Epidermal melanocyte (primary cell): ENCODE data around the gene SCN9A.
"Not testable (repeated sequence)": the region's sequence is repeated elsewhere in the genome, so short reads cannot be mapped to it uniquely, and the experiment has no call there.

ENCODE experiments used
- DNase-seq: peaks from one replicate; pipeline ENCODE4 v3.0.0; 2011; ENCODE audit warnings: low spot score; ENCODE audit not compliant: insufficient read length

SCN9A gene

GRCh38 chr2:166375195-166375735, 479 bp downstream of the SCN9A start:
- DNase-seq, result no peak

- no peak for DNase-seq
These were observed 1.8 kb downstream of the SCN9A start for GRCh38 chr2:166373951-166374350.

GRCh38 chr2:166373539-166373938, 2.2 kb downstream of the SCN9A start:
- DNase-seq, result no peak

GRCh38 chr2:166373105-166373504, 2.6 kb downstream of the SCN9A start:
- DNase-seq, result no peak

GRCh38 chr2:166372046-166372445, 3.7 kb downstream of the SCN9A start:
- no peak for DNase-seq

- no peak for DNase-seq
These were observed 9.8 kb downstream of the SCN9A start for GRCh38 chr2:166365803-166366420.

GRCh38 chr2:166365239-166365638, 10.5 kb downstream of the SCN9A start:
- no peak for DNase-seq

GRCh38 chr2:166364476-166365161, 11.1 kb downstream of the SCN9A start:
- DNase-seq, result no peak

GRCh38 chr2:166361351-166362153, 14.2 kb downstream of the SCN9A start:
- DNase-seq, result no peak

GRCh38 chr2:166360906-166361305, 14.8 kb downstream of the SCN9A start:
- no peak for DNase-seq

GRCh38 chr2:166360426-166360825, 15.3 kb downstream of the SCN9A start:
- no peak for DNase-seq

- DNase-seq, result not testable (repeated sequence)
These were observed 17.8 kb downstream of the SCN9A start for GRCh38 chr2:166357950-166358321.

GRCh38 chr2:166357068-166357949, 18.4 kb downstream of the SCN9A start:
- DNase-seq, result no peak

GRCh38 chr2:166351319-166351718, 24.4 kb downstream of the SCN9A start:
- no peak for DNase-seq

- DNase-seq, result no peak
These were observed 25.2 kb downstream of the SCN9A start for GRCh38 chr2:166350525-166350924.

- peak; percentile 23 for DNase-seq
These were observed 31.2 kb downstream of the SCN9A start for GRCh38 chr2:166344286-166345113.

GRCh38 chr2:166343467-166343866, 32.3 kb downstream of the SCN9A start:
- DNase-seq, result no peak

- DNase-seq, result no peak
These were observed 34.3 kb downstream of the SCN9A start for GRCh38 chr2:166341426-166341825.

- DNase-seq, result no peak
These were observed 36.9 kb downstream of the SCN9A start for GRCh38 chr2:166338831-166339339.

- DNase-seq, result no peak
These were observed 37.8 kb downstream of the SCN9A start for GRCh38 chr2:166337932-166338331.
